H7 (cell line): ENCODE data around the gene PPT2. TPM values are rescaled to one million over a fixed set of nuclear protein-coding genes. Genes with fewer than 3 reads are reported as not detected.

Experiments used
- DNase-seq: peaks from one replicate; pipeline ENCODE4 v3.0.0; 2012
- H3K27me3 ChIP-seq: 2 replicates; pipeline ENCODE4 v1.6.0; 2011; ENCODE audit warnings: mild to moderate bottlenecking, low read length; ENCODE audit not compliant: control insufficient read depth, insufficient read depth
- H3K36me3 ChIP-seq: replicated peaks from 2 replicates; pipeline ENCODE4 v1.5.1; 2011; ENCODE audit warnings: low read length; ENCODE audit not compliant: control insufficient read depth, insufficient read depth
- H3K4me3 ChIP-seq: 2 replicates; pipeline ENCODE4 v1.5.1; 2011; ENCODE audit warnings: low read depth, mild to moderate bottlenecking, control low read depth, low read length, moderate library complexity; ENCODE audit not compliant: insufficient read depth
- total RNA-seq: library from RNA; depleted of rRNA; stranded (reverse); fragments of >200 nt; shearing (Covaris generic); gene quantifications from 2 replicates; pipeline ENCODE4 v1.2.3, GENCODE V29; 2014

Gene PPT2
- total RNA-seq, 1 experiment from 2014 or later = 25.5 TPM

GRCh38 chr6:32116674-32117073 lies 37.3 kb upstream of the PPT2 start:
- no peaks in the 10 kb centered on the region for H3K27me3 ChIP-seq
- peaks cover 14% of the 10 kb centered on the region for H3K36me3 ChIP-seq
- peak; percentile 82 for DNase-seq
- no peak overlapping the region for H3K4me3 ChIP-seq

DNA sequence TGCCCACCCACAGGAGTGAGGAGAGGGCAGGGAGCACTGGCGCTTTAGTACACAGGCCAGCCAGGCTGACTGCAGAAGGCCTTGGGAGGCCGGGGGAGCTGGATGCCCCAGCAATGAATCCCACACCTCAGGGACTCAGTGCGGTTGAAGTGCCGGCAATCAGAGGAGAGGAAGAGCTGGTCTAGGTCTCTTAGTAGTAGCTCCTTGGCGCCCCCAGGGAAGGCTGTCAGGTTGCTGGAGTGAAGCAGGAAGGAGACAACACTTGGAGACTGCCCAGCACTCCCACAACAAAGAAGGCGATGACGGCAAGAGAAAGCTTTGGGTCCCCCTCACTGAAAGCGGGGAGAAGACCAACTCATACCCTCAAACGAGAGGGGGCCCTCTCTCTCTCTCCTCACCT lies 36.5 kb upstream of the PPT2 start:
- H3K4me3 ChIP-seq = no peak overlapping the region
- H3K27me3 ChIP-seq = no peaks in the 10 kb centered on the region
- peaks cover 14% of the 10 kb centered on the region for H3K36me3 ChIP-seq
- peak; percentile 36 for DNase-seq

GRCh38 chr6:32118782-32119628 lies 34.9 kb upstream of the PPT2 start:
- no peaks in the 10 kb centered on the region for H3K27me3 ChIP-seq
- DNase-seq = peak; percentile 92
- H3K4me3 ChIP-seq = no peak overlapping the region
- peaks cover 14% of the 10 kb centered on the region for H3K36me3 ChIP-seq

DNA sequence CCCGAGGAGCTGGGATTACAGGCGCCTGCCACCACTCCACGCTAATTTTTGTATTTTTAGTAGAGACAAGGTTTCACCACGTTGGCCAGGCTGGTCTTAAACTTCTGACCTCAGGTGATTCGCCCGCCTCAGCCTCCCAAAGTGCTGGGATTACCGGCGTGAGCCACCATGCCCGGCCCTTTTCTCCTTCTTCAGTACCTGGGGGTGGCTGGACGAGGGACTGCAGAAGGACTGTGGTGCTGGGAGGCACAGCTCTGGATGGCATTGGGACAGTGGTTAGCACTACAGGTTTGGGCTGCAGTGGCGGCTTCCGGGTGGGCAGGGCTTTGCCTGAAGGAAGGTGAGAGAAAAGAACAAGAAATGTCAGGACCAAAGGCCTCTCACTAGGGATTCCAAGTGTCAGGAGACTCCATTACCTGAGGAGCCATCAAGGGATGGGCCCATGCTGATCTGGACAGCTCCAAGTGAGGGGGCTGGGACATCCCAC lies 33.3 kb upstream of the PPT2 start:
- no peaks in the 10 kb centered on the region for H3K27me3 ChIP-seq
- no peak overlapping the region for H3K4me3 ChIP-seq
- H3K36me3 ChIP-seq = peaks cover 15% of the 10 kb centered on the region
- no peak for DNase-seq

DNA sequence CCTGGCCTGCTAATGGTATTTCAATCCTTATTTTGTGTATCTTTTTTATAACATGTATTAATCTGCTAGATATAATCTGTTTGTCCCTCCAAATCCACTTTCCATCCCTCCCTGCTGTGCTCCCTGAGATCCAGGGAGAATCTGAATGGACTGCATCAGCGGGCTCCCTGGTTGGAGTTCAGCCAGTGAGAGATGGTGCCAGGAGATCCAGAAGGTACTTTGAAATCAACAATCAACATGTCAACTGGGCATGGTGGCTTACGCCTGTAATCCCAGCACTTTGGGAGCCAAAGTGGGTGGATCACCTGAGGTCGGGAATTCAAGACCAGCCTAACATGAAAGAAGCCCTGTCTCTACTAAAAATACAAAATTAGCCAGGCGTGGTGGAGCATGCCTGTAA lies 30.3 kb upstream of the PPT2 start:
- no peaks in the 10 kb centered on the region for H3K27me3 ChIP-seq
- no peak overlapping the region for H3K4me3 ChIP-seq
- H3K36me3 ChIP-seq = peaks cover 8% of the 10 kb centered on the region
- no peak for DNase-seq

DNA sequence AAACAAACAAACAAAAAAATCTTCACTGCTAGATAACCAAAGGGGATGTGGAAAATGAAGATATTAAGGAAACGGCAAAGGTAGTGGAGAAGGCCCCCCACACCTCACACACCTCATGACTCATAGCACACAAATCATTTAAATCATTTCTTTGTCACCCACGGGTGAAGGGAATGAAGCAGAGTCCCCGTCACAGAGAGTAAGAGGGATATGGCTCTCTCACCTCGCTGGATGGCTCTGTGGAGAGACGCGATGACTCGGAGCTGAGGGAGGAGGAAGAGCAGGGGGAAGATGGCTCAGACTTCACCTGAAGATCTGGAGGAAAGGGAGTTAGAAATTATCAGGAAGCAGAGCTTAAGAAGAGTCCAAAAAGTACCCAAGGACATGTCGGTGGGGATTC lies 27.1 kb upstream of the PPT2 start:
- Histone ChIP-seq H3K27me3 (no peaks in the 10 kb centered on the region), H3K36me3 (peaks cover 3% of the 10 kb centered on the region), H3K4me3 (no peak overlapping the region)
- DNase-seq = no peak

GRCh38 chr6:32127409-32127716 lies 26.6 kb upstream of the PPT2 start:
- peaks cover 3% of the 10 kb centered on the region for H3K36me3 ChIP-seq
- no peaks in the 10 kb centered on the region for H3K27me3 ChIP-seq
- no peak for DNase-seq
- H3K4me3 ChIP-seq = peak overlapping the region; percentile 92

DNA sequence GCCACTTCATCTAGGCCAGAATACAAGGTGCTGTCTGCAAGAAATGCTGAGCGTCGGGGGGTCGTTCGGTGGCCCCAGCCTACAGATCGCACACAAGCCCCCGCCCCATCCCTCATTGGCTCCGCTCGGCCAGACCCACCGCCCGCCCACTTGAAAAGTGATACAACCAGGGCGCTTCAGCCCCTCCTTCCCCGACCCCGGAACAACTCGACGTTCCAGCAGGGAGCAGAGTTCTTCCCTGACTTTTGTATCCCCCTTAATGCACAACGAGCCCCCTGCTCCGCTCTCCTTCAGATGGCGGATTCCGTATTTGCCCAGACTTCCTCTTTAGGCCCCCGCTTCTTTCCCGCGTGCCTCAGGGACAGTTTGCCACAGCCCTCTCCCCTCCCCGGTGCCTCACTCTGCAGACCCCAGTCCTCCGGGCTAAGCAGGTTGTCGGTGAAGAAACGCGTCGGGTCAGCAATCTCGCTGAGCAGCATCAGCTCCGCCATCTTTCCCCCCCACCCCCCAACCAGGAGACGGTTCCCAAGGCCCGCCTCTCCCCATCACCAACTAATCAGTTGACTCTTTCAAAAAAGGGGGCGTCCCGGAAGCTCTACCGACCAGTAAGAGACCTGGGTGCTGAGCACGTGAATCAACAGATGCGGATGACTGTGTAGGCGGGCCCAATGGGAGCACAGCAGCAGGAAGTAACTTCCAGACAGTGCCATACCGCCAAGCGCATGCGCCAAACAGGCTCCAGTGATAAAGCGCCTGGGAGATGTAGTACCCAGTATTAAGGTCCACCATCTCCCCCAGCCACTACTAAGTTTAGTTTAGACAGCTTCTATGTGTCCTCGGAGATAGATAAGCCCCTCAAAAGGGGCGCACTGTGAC lies 26.0 kb upstream of the PPT2 start, which contains the start of gene ATF6B:
ATF6B (minus strand) TSS at position 530 of the 876 bp plus-strand sequence; CDS start at position 491, 39 bp downstream.
- H3K36me3 ChIP-seq = peaks cover 3% of the 10 kb centered on the region
- DNase-seq = peak; percentile 96
- peak within 1 kb of the TSS; percentile 92 for H3K4me3 ChIP-seq
- no peaks in the 10 kb centered on the region for H3K27me3 ChIP-seq

DNA sequence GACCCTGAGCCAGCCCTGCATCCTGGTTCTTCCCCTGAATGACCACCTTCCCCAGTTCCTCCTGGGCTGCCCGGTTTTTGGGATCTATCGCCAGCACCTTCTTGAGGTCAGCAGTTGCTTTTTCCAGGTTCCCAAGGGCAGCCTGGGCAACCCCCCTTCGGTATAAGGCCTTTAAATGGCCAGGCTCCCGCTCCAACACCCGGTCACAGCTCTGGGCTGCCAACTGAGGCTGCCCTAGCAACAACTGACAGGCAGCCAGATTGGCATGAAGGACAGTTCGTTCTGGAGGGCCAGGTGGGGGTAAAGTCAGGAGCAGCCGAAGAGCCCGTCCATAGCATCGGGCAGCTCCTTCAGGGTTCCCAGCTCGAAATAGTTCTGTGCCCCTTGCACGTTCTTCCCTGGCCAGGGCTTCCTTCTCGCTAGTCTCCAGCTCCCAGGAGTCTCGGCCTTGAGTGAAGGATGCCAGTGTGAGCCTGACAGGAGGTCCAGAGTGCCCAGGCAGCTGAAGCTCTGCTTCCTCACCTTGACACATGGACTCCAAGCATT lies 25.1 kb upstream of the PPT2 start:
- no peak overlapping the region for H3K4me3 ChIP-seq
- H3K36me3 ChIP-seq = peaks cover 3% of the 10 kb centered on the region
- no peak for DNase-seq
- no peaks in the 10 kb centered on the region for H3K27me3 ChIP-seq

DNA sequence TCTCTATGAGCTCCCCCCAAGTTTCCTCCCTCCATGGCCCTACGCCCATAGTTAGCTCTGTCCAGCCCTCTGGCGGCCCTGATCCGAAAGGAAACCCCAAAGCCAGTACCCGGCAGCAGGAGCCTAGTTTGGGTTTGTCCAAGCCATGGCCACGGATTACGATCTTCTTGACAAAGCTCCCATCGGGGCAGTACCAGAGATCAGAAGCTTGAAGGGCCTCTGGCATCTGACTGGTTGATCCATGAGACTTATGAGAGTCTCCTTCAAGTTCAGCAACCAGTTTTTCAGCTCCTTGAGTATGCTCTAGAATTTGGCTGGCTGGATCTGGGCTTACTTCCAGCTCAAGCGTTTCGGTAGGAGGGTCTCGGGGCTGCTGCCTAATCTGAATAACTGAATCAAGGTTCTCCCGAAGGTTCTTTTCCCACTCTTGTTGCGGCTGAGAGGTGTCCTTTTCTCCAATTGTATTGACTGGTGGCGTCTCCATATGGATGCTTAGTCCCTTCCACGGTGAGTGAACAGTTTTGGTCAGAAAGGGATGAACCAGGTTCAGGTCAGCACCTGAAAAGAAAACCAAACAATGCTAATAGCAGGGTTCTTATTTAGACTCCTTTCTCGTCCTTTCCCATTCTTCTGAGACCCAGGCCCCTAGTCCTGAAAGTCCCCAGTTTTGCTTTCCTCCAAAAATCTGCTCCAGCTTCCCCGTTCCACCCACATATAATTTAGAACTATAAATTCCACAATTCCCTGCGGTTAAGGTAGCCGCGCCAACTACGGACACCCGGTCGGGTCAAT lies 24.4 kb upstream of the PPT2 start:
- Histone ChIP-seq H3K4me3 (peak overlapping the region; percentile 46), H3K36me3 (peaks cover 1% of the 10 kb centered on the region), H3K27me3 (no peaks in the 10 kb centered on the region; the same call in 1 of the 2 replicates)
- no peak for DNase-seq

- DNase-seq = no peak
- no peaks in the 10 kb centered on the region; the same call in 1 of the 2 replicates for H3K36me3 ChIP-seq
- no peaks in the 10 kb centered on the region; the same call in 1 of the 2 replicates for H3K27me3 ChIP-seq
- no peak overlapping the region for H3K4me3 ChIP-seq
Observed at GRCh38 chr6:32131439-32131948, 22.4 kb upstream of the PPT2 start.

DNA sequence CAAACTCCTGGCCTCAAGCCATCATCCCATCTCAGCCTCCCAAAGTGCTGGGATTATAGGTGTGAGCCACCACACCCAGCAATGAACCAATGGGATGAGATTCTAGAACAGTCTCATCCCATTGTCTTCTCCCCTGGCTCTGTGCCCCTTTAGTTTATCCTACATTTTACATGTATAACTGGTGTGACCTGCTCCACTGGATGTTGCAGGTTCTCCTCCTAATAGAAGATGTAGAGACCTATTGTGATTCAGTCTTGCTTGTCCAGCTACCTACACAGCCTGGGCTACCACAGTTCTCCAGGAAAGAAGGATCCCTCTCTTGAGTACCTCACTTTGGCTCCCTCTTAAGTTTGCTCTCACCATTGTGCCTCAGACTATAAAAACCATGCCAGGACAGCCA lies 21.8 kb upstream of the PPT2 start:
- Histone ChIP-seq H3K4me3 (no peak overlapping the region), H3K27me3 (no peaks in the 10 kb centered on the region; the same call in 1 of the 2 replicates), H3K36me3 (no peaks in the 10 kb centered on the region)
- DNase-seq = peak; percentile 19

- no peak for DNase-seq
- Histone ChIP-seq H3K4me3 (no peak overlapping the region), H3K27me3 (no peaks in the 10 kb centered on the region; the same call in 1 of the 2 replicates), H3K36me3 (no peaks in the 10 kb centered on the region)
Observed at GRCh38 chr6:32133786-32134185, 20.2 kb upstream of the PPT2 start.

DNA sequence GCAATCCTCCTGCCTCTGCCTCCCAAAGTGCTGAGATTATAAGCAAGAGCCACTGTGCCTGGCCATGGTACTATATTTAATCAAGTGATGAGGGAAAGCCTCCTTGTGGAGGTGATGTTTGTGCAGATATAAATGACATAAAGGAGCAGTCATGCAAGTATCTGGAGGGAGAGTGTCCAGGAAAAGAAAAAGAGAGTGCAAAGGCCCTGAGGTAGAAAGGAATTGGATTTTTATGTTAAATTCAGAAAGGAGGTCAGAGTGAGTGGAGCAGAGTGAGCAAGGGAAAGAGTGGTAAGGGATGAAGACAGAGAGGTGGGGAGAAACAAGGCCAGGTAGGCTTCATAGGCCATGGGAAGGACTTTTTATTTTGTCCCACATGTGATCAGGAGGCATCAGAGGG lies 16.5 kb upstream of the PPT2 start:
- no peaks in the 10 kb centered on the region; the same call in 1 of the 2 replicates for H3K27me3 ChIP-seq
- H3K36me3 ChIP-seq = no peaks in the 10 kb centered on the region
- H3K4me3 ChIP-seq = no peak overlapping the region
- DNase-seq = no peak
